Measurements from ENCODE around the gene SHC4.

DNA sequence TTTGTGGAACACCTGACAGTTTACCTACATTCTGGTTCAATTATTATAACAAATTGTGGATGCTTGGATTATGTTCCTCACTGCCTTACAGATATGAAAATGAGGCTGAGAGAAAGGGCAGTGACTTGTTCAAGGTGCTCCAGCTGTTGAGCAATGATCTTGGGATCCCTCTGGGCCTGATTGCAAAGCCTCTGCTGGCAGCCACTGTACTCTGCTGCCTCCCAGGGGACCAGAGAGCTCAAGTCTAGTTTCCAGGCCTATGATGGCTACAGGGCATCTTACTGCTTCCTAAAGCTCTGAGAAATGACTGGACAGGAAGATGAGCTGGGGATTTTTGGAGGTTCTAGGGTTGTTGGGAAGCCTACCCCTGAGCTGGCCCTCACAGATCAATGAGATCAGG, 2.3 kb upstream of the SHC4 start:
- no peak for TF ChIP-seq POLR2A (IDR thresholded peaks at IDR 0.05)
- TF ChIP-seq, protein P1, sequence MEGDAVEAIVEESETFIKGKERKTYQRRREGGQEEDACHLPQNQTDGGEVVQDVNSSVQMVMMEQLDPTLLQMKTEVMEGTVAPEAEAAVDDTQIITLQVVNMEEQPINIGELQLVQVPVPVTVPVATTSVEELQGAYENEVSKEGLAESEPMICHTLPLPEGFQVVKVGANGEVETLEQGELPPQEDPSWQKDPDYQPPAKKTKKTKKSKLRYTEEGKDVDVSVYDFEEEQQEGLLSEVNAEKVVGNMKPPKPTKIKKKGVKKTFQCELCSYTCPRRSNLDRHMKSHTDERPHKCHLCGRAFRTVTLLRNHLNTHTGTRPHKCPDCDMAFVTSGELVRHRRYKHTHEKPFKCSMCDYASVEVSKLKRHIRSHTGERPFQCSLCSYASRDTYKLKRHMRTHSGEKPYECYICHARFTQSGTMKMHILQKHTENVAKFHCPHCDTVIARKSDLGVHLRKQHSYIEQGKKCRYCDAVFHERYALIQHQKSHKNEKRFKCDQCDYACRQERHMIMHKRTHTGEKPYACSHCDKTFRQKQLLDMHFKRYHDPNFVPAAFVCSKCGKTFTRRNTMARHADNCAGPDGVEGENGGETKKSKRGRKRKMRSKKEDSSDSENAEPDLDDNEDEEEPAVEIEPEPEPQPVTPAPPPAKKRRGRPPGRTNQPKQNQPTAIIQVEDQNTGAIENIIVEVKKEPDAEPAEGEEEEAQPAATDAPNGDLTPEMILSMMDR (IDR thresholded peaks at IDR 0.05) = no peak
